ENCODE measurements around the gene SLC36A3.
"Not testable (repeated sequence)": the region's sequence is repeated elsewhere in the genome, so short reads cannot be mapped to it uniquely, and the experiment has no call there.

SLC36A3 gene

DNA sequence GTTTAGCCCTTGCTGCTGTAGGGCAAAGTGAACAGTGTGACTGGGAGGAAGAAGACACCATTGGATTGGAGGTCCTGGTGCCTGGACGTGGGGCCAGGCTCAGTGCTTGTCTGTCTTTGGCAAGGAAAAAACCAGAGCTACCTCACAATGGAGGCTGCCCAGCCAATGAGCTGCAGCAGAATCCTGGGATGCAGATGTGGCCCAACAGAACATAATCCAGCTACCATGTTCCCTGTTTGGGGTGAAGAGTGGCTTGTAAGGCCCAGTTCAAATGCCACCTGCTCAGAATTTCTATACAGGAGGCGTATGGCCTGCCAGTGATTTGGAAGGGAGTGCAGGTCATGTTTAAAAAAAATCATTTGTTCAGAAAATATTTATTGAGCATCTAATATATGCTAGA is at the start of gene SLC36A3:
Gene SLC36A3 (minus strand): TSS at position 101 of the 400 bp plus-strand sequence. CDS start 412 bp downstream, outside the sequence.
- no peak for DNase-seq

DNA sequence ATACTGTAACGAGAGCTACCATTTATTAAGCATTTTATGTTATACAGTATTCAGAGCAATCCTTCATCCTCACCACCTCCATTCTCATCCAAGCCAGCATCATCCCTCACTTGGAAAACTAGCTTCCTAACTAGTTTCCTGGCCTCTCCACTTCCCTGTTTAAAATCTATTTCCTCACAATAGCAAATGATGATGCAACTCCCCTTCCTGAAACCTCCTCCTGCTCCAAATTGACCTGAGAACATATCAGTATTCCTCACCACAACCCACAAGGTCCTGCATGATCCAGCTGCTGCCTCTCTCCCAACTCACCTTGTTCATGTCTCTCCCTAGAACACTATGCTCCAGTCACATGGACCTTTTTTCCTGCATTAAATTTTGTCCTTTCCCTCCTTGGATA is 48.1 kb upstream of the SLC36A3 start:
- DNase-seq = no peak

DNA sequence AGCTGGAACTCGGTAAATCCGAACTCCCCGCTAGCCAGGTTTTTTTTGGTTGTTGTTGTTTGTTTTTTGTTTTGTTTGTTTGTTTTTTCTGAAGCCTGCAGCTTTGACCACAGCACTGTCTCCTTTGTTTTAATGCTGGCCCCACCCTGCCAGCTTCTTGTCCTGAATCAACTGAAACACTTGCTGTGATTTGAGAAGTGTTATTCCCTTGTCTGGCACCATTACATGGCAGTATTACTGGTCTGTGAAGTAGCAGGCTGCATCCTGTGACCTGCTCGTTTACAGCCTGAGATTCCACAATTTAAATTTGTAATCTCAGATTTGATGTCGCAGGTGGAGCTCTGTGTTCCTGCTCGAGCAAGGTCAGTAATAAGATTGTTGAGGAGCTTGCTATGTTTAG is 45.2 kb upstream of the SLC36A3 start:
- no peak for DNase-seq

- DNase-seq = no peak
These were observed 43.8 kb upstream of the SLC36A3 start, which contains the start of gene SLC36A2 for GRCh38 chr5:151347369-151347768. Gene SLC36A2, minus strand, starts transcription at chr5:151347559. Its CDS starts 99 bp downstream, at chr5:151347460.

- no peak for DNase-seq
These were observed 42.4 kb upstream of the SLC36A3 start for GRCh38 chr5:151345808-151346478.

GRCh38 chr5:151345187-151345807 is 41.7 kb upstream of the SLC36A3 start:
- no peak for DNase-seq

GRCh38 chr5:151344088-151344487 is 40.5 kb upstream of the SLC36A3 start:
- DNase-seq = no peak

GRCh38 chr5:151340004-151340403 is 36.4 kb upstream of the SLC36A3 start:
- DNase-seq = no peak

DNA sequence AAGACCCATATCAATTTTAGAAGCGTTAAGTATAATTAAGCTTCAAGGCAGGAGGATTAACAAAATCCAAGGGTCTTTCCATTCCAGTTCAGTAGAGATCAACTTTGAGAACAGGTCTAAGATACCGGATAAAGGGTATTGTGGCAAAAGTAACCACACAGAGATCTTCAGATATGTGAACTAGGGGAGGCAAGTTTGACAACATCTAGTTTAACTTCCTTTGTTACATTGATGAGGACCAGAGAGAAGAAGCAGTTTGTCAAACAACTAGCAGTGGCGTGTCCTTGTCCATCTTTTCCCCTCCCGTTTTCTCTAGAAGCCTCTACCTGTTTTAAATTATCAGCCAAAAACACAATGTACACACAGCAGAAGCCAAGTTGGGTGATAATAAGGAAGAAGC is 35.2 kb upstream of the SLC36A3 start:
- no peak for DNase-seq

DNA sequence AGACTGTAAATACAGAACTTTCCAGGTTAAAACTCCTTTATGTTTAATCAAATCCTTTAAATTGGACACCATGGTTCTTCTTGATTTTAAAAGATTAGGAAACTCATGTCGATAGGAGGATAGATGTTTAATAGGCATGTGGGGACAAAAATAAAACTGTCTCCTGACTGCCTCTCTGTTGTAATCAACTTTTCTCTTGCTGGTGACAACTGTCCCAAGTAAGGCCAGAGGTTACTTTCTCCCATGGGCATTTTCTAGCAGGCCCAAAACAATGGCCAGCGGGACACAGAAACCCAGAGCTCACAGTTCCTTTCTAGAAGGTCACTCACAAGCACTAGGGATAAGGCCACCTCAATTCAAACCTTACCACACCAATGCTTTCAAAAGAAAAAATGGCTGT is 29.3 kb upstream of the SLC36A3 start:
- DNase-seq = no peak

- DNase-seq = no peak
These were observed 25.2 kb upstream of the SLC36A3 start for GRCh38 chr5:151328734-151329133.

- DNase-seq = no peak
These were observed 24.0 kb upstream of the SLC36A3 start for GRCh38 chr5:151327585-151327984.

DNA sequence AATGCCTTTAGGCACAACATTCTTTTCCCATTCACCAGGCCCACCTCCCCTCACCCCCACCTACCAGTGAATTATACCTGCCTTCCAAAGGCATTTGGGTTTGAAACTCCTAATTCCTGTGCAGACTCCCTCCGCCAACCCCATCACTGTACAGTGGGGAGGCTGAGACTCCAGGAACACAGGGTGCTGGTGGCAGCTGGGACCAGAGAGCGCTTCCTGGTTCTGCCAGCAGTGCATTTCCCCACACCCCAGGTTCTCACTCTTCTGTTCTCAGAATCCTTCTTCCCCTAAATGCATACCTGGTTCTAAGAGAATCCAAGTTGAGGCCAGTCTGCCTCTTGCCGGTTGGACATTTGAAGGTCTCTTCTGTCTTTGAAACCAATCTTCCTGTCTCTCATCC is 22.7 kb upstream of the SLC36A3 start:
- DNase-seq = no peak

DNA sequence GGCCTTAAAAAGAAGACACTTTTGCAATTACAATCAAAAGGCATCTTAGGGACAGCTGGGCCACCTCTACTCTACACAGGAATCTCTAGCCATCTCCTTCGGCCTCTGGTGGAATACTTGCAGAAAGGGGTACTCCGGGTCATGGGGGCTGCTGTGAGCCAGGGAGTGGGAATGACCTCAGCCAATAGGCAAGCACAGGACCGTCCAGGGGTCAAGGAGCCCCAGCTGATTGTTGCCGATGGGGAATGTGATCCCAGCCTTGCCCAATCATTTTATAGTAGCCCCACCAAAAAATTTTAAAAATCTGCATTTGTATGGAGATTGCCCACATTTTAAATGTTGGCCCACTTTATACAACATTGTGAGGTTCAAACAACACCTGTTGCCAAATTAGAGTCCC is 16.9 kb upstream of the SLC36A3 start:
- no peak for DNase-seq

GRCh38 chr5:151318850-151319732 is 15.5 kb upstream of the SLC36A3 start:
- DNase-seq = peak in 7 of 56 donors; percentile 4 to 23 (median 13)

DNA sequence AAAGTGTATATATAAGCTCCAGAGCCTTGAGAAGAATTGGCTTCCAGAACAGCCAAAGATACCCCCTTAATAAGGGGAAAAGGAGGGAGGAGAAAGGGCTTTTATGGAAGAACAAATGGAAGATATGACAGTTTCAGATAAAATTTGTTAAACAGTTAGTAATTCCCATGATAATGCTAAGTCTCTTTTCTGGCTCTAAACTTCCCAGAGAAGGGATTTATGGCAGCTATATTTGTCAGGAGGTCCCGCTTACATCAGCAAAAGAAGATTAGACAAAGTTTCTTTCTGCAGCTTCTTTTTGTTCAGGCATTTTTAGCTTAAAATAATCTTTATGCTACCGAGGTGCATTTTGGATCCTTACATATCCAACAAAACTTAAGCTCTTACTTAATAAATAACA is 14.3 kb upstream of the SLC36A3 start:
- no peak for DNase-seq

- peak in 20 of 56 donors; percentile 1 to 54 (median 19) for DNase-seq
These were observed 12.5 kb upstream of the SLC36A3 start for GRCh38 chr5:151315998-151316597.

- DNase-seq = no peak
These were observed 9.8 kb upstream of the SLC36A3 start for GRCh38 chr5:151313357-151313756.

DNA sequence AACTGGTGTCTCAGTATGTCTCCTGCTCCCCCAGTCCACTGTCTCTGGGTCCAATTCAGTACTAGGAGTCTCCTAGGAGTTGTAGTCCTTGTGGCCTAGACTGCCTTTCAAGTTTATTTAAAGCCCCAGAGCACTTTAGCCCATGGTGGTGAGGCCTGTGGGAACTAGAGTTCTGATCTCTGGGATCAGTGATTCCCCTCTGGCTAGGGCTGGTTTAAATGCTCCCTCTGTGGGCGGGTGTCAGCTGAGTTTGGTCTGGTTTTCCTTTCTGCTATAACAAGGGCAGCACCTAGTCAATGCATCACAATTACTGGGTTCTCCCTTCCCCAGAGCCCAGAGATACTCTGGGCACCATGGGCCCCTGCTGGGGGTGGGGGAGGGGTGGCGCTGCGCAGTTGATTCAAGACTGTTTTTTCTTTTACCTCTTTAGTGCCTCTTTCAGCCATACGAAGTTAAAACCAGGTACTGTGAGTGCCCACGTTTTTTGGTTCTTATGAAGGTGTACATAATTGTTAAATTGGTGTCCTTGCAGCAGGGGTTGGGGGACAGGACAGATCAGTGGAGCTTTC is 9.3 kb upstream of the SLC36A3 start:
- no peak for DNase-seq

DNA sequence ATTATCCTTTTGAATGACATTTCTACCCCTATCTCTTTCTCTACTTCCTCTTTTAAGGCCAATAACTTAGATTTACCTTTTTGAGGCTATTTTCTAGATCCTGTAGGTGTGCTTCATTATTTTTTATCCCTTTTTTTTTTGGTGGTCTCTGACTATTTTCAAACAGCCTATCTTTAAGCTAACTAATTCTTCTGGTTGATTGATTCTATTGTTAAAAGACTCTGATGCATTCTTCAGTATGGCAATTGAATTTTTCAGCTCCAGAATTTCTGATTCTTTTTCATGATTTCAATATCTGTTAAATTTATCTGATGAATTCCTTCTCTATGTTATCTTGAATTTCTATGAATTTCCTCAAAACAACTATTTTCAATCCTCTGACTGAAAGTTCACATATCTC is 7.4 kb upstream of the SLC36A3 start:
- DNase-seq = no peak

DNA sequence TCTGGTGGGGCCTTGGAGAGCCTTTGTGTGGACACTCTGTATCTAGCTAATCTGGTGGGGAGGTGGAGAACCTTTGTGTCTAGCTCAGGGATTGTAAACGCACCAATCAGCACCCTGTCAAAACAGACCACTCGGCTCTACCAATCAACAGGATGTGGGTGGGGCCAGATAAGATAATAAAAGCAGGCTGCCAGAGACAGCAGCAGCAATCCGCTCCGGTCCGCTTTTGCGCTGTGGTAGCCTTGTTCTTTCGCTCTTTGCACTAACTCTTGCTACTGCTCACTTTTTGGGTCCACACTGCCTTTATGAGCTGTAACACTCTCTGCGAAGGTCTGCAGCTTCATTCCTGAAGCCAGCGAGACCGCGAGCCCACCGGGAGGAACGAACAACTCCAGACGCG is 6.3 kb upstream of the SLC36A3 start:
- not testable (repeated sequence) for DNase-seq
